Transverse colon (tissue), 4 donors: ENCODE results near the gene PAWR.

ENCODE experiments used
- CTCF ChIP-seq, 5 experiments: fragments of 200-600 bp in 3 of 5; fragments of 450-650 bp in 2 of 5; sonication (generic) in 3 of 5; IDR thresholded peaks; 1 replicate in 2 of 5; 2 replicates in 3 of 5; pipeline ENCODE4 v1.5.1; 2016 to 2017; ENCODE audit warnings: antibody characterized with exemption in 5 of 5, inconsistent platforms in 3 of 5, mild to moderate bottlenecking in 2 of 5, moderate library complexity in 1 of 5
- EP300 ChIP-seq: sonication (generic); formaldehyde crosslinking; IDR thresholded peaks from one replicate; pipeline ENCODE4 v1.6.1; 2017; ENCODE audit warnings: antibody characterized with exemption, low read depth
- POLR2A ChIP-seq: fragments of 450-650 bp; IDR thresholded peaks from one replicate; pipeline ENCODE4 v1.6.1; 2016; ENCODE audit warnings: antibody characterized with exemption, mild to moderate bottlenecking, moderate library complexity
- POLR2AphosphoS5 ChIP-seq, 3 donors: sonication (generic); formaldehyde crosslinking; IDR thresholded peaks; one replicate each; pipeline ENCODE4 v1.6.1; 2016; ENCODE audit warnings: antibody characterized with exemption in 3 of 3

GRCh38 chr12:79662046-79662811, 28.5 kb downstream of the PAWR start:
- no peak for TF ChIP-seq CTCF (IDR thresholded peaks at IDR 0.05)
- TF ChIP-seq POLR2A = no peak
- no peak for TF ChIP-seq POLR2AphosphoS5 (IDR thresholded peaks at IDR 0.05)
- no peak for TF ChIP-seq EP300
